GM10266 (cell line): ENCODE data around the gene ALDH1B1.

Experiments
- DNase-seq: peaks from one replicate; pipeline ENCODE4 v3.0.0; 2012; ENCODE audit errors: extremely low spot score
- TF ChIP-seq, protein P1 (sequence below): IDR thresholded peaks from 2 replicates; pipeline ENCODE4 v1.5.1; 2012; ENCODE audit warnings: mild to moderate bottlenecking, low read depth; ENCODE audit not compliant: control insufficient read depth, insufficient read depth; ENCODE audit errors: missing control alignments

The ALDH1B1 gene

DNA sequence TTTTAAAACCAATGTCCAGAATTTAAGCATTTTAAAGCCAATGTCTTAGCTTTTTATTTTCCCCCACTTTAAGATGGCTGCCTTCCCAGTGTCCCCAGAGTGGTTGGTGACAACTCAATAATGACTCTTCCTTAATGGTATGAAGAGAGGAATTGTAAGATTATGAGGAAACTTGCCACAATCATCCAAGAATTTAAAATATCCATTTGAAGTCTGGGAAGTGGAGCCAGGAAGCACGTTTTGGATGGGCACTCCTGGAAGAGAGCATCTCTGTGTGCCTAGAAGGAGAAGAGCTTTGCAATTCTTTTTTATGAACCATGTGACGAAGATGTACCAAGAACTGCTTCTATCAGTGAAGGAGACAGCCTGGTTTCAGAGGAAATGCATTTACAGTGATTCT lies 43.0 kb downstream of the ALDH1B1 start:
- TF ChIP-seq, protein P1, sequence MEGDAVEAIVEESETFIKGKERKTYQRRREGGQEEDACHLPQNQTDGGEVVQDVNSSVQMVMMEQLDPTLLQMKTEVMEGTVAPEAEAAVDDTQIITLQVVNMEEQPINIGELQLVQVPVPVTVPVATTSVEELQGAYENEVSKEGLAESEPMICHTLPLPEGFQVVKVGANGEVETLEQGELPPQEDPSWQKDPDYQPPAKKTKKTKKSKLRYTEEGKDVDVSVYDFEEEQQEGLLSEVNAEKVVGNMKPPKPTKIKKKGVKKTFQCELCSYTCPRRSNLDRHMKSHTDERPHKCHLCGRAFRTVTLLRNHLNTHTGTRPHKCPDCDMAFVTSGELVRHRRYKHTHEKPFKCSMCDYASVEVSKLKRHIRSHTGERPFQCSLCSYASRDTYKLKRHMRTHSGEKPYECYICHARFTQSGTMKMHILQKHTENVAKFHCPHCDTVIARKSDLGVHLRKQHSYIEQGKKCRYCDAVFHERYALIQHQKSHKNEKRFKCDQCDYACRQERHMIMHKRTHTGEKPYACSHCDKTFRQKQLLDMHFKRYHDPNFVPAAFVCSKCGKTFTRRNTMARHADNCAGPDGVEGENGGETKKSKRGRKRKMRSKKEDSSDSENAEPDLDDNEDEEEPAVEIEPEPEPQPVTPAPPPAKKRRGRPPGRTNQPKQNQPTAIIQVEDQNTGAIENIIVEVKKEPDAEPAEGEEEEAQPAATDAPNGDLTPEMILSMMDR: no peak
- no peak for DNase-seq

DNA sequence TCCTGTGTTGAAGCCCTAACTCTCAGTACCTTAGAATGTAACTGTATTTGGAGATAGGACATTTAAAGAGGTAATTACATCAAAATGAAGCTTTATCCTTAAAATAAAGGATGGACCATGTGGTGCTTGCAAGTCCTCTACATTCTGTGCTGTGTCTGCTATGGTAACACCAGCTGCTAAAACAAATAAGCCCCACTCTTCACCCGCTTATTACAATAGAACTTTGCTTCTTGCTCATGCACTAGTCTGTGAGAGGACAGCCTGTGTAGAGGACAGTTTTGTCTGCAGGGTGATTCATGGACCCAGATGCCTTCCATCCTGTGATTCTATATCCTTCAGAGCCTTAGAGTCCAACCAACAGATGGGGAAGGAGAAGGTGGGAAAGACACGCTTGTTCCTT lies 44.2 kb downstream of the ALDH1B1 start:
- no peak for DNase-seq
- TF ChIP-seq, protein P1: no peak

DNA sequence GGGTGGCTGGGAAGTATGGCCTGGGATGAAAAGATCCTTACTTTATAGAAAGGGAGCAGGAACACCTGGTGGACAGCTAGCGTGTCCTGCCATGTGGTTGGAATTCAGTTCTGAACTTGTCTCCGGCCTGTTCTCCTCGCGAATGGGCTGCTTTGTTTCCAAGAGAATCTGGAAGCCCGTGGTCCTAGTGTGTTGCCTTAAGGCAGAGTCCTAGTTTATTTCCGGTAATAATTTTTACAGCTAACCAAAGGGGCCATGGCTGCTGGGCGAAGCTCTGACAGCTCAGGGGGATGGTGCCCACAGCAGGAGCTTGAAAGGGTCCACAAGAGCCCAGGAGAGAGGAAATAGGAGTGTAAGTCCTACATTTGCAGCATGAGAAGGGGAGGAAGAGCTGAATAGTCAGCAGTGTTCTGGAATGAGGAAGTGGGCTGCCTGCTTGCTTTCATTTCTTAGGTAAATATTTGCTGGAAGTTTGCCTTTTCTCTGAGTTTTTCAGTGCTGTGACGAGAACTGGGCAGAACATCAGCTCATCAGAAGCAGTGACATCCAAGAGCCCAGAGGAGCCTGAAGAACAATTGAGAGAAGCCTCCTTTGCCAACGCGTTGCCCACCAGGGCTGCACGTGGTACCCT lies 44.8 kb downstream of the ALDH1B1 start:
- TF ChIP-seq, protein P1: no peak
- DNase-seq: no peak

DNA sequence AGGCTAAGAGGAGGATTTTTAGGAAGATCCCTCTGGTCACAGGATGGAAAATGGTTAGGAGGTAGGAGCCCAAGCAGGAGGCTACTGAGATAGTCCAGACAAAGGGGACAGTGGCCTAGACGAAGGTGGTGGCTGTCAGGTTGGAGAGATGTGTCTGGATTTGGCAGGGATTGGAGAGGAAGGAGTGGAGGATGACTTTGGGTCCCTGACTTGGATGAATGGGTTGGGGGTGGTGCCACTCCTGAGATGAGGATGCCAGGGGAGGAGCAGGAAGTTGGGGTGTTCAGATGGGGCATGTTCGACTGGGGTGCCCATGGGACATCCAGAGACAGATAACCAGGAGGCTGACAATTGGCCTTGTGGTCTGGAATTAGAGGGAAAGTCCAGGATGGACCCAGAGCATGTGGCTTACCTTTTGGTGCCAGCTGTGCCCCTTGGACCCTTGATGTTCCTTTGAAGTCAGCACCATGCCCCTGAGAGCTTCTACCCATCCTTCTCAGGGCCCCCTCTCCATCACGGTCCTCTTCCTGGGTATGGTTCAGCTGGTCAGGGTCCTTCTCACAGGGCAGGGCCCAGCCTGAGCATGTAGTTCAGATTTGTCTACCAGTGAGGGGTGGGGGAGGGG lies 46.9 kb downstream of the ALDH1B1 start:
- TF ChIP-seq, protein P1: no peak
- no peak for DNase-seq

DNA sequence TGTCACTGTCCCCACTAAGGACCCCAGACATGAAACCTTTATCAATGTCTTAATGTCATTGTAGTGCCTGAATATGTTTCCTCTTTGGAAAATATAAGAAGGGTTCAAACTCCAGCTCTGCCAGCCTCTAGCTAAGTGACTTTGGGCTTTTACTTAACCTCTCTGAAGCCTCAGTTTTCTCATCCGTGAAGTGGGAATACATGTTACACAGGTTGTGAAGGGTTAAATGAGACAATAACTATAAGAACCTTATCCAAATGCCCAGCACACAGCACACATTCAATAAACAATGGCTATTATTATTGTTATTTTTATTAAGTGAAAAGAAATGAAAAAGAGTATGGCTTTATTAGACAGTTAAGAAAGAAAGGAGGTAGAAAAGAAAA lies 47.4 kb downstream of the ALDH1B1 start:
- TF ChIP-seq, protein P1: no peak
- DNase-seq: no peak

DNA sequence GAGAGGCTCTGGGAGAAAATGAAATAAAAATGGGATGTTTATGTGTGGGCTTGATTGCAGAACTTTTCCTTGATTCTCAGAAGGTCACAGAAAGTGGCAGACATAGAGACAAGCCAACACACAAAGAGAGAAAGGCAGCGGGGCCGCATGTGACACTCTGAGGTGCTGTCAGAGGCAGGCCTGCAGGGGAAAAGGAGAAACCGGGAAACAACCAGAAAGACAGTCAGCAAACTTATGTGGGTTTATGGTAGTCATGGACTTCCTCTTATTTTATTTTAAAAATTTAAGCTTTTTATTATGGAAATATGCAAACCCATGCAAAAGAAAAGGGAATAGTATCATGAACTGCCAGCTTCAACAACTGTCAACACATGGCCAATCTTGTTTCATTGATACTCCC lies 48.0 kb downstream of the ALDH1B1 start:
- TF ChIP-seq, protein P1: no peak
- no peak for DNase-seq

DNA sequence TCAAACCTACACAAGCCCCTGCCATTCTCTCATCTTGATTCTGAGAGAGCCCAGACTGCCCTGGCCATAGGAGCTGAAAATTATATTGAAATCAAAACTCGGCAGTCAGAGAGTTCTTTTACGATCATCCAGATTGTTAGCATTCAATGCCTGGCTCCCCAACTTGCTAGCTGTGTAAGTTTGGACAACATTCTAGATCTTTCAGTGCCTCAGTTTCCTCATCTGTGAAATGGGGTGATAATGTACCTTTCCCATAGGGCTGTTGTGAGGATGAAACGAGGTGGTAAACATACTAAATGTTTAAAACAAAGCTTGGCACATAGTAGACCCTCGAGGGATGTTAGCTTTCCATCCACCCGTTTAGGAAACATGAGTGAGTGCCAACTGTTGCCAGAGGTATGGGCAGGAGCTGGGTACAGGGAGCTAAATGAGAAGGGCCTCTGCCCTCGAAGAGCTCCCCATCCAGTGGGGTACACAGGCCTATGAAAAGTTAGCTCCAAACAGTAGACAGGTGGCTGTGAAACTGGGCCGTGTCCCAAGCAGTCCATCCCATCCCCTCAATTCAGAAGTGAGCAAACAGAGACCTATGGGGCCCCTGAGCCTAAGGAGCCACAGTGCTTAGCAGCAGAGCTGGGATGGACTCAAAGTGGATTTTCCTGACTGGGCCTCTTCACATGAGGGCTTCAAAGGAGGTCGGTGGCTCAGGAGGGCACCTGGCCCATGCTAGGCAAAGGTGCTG lies 49.0 kb downstream of the ALDH1B1 start:
- TF ChIP-seq, protein P1: no peak
- DNase-seq: no peak
